OCI-LY3 (cell line): Measurements from ENCODE around the gene PRPF38A.

Experiments used
- H2AFZ ChIP-seq: fragments of 200-600, 300-600 bp; shearing (Covaris generic); 2 replicates; pipeline ENCODE4 v1.6.0; 2014; ENCODE audit warnings: antibody characterized with exemption, low read depth, low read length
- H3K27ac ChIP-seq: fragments of 200-600, 300-600 bp; sonication (generic); 2 replicates; pipeline ENCODE4 v1.5.1; 2014; ENCODE audit warnings: mild to moderate bottlenecking, low read length, moderate library complexity, mixed read lengths
- H3K27me3 ChIP-seq: fragments of 200-600, 300-600 bp; sonication (generic); 2 replicates; pipeline ENCODE4 v1.6.1; 2014; ENCODE audit warnings: low read depth, low read length, mixed read lengths
- H3K36me3 ChIP-seq: fragments of 200-600, 300-600 bp; sonication (generic); replicated peaks from 2 replicates; pipeline ENCODE3; 2014; ENCODE audit warnings: low read depth, low read length, mixed read lengths
- H3K4me1 ChIP-seq: fragments of 300-600, 200-600 bp; sonication (generic); 2 replicates; pipeline ENCODE4 v1.6.1; 2014; ENCODE audit warnings: low read length, mixed read lengths
- H3K4me2 ChIP-seq: fragments of 200-600, 300-600 bp; sonication (generic); 2 replicates; pipeline ENCODE4 v1.6.1; 2014; ENCODE audit warnings: low read length, mixed read lengths
- H3K4me3 ChIP-seq: fragments of 300-600, 200-600 bp; sonication (generic); 2 replicates; pipeline ENCODE4 v1.5.1; 2014; ENCODE audit warnings: antibody characterized with exemption, mild to moderate bottlenecking, low read length, moderate library complexity
- H3K79me2 ChIP-seq: fragments of 300-600, 200-600 bp; shearing (Covaris generic); 2 replicates; pipeline ENCODE4 v1.6.1; 2014; ENCODE audit warnings: mild to moderate bottlenecking, low read length, mixed read lengths
- H3K9ac ChIP-seq: fragments of 300-600, 200-600 bp; shearing (Covaris generic); 2 replicates; pipeline ENCODE4 v1.6.0; 2014; ENCODE audit warnings: mild to moderate bottlenecking, low read length, moderate library complexity
- H3K9me3 ChIP-seq: fragments of 200-600, 300-600 bp; shearing (Covaris generic); 2 replicates; pipeline ENCODE4 v1.6.1; 2014; ENCODE audit warnings: low read length, mixed read lengths; ENCODE audit not compliant: insufficient read depth
- H4K20me1 ChIP-seq: fragments of 200-600, 300-600 bp; sonication (generic); 2 replicates; pipeline ENCODE4 v1.6.1; 2016; ENCODE audit warnings: low read length, mixed read lengths; ENCODE audit not compliant: insufficient read depth
- EZH2phosphoT487 ChIP-seq: fragments of 200-600 bp; shearing (Covaris generic); IDR thresholded peaks from 2 replicates; pipeline ENCODE4 v1.6.1; 2018; ENCODE audit warnings: antibody characterized with exemption, mixed run types, low read depth
- TF ChIP-seq, protein P1 (sequence below): fragments of 200-600, 300-600 bp; sonication (generic); IDR thresholded peaks from 2 replicates; pipeline ENCODE4 v1.5.1; 2014; ENCODE audit warnings: antibody characterized with exemption, low read length, low read depth

PRPF38A gene

DNA sequence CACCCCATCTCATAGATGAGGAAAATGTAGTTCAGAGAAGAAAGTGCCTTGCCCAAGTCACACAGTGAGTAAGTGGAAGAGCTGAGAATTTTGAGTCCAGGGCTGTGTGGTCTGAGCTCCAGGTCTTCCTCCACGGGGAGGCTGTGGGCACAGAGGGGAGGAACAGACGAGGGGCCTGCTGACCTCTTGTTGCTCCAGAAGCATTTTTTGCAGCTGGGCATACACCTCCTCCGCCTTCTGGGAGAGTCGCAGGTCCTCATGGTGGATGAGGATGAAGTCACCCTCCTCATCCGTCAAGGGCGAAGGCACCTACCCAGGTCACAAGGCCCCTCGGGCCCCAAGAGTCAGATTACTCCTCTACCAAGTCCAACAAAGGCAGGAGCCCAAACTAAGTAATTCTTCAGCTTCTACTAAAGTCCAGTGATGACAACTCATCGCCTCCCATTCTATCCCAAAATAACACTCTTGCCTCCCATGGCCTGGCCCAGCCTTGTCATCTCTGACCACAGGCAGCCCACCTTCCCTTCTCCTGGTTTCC, 47.5 kb upstream of the PRPF38A start:
- H3K9me3 ChIP-seq = no peaks in the 10 kb centered on the region
- no peak overlapping the region for H2AFZ ChIP-seq
- H3K27me3 ChIP-seq = no peaks in the 10 kb centered on the region
- H3K79me2 ChIP-seq = no peaks in the 10 kb centered on the region
- no peaks in the 10 kb centered on the region for H3K4me1 ChIP-seq
- no peak overlapping the region for H3K4me2 ChIP-seq
- H3K36me3 ChIP-seq = peaks cover 15% of the 10 kb centered on the region
- no peak for TF ChIP-seq EZH2phosphoT487
- TF ChIP-seq, protein P1, sequence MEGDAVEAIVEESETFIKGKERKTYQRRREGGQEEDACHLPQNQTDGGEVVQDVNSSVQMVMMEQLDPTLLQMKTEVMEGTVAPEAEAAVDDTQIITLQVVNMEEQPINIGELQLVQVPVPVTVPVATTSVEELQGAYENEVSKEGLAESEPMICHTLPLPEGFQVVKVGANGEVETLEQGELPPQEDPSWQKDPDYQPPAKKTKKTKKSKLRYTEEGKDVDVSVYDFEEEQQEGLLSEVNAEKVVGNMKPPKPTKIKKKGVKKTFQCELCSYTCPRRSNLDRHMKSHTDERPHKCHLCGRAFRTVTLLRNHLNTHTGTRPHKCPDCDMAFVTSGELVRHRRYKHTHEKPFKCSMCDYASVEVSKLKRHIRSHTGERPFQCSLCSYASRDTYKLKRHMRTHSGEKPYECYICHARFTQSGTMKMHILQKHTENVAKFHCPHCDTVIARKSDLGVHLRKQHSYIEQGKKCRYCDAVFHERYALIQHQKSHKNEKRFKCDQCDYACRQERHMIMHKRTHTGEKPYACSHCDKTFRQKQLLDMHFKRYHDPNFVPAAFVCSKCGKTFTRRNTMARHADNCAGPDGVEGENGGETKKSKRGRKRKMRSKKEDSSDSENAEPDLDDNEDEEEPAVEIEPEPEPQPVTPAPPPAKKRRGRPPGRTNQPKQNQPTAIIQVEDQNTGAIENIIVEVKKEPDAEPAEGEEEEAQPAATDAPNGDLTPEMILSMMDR = no peak
- no peak overlapping the region for H3K4me3 ChIP-seq
- H4K20me1 ChIP-seq = no peaks in the 10 kb centered on the region
- H3K9ac ChIP-seq = no peak overlapping the region
- no peak overlapping the region for H3K27ac ChIP-seq

DNA sequence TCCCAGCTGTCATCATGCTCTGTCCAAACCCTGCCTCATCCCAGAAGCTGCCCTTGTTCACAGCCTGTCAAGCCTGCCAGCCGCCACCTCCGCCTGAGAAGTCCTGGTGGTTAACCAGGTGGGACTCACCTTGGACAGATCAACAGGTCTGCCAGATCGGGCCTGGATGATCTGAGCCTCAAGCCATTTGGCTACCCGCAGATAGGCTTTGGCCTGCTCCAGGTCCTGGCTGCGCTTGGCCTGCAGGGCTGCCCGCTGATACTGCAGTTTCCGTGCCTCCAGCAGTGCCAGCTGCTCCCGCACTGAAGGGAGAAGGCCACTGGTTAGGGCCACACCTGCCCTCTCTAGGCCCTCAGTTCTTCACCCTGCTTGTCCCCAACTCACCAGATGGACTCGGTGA, 47.0 kb upstream of the PRPF38A start:
- no peak overlapping the region for H3K4me2 ChIP-seq
- no peak for TF ChIP-seq EZH2phosphoT487
- H3K27ac ChIP-seq = no peak overlapping the region
- H4K20me1 ChIP-seq = no peaks in the 10 kb centered on the region
- H3K4me3 ChIP-seq = no peak overlapping the region
- no peaks in the 10 kb centered on the region for H3K27me3 ChIP-seq
- H3K36me3 ChIP-seq = peaks cover 16% of the 10 kb centered on the region
- no peak overlapping the region for H3K9ac ChIP-seq
- H3K4me1 ChIP-seq = no peaks in the 10 kb centered on the region
- H3K9me3 ChIP-seq = no peaks in the 10 kb centered on the region
- no peak overlapping the region for H2AFZ ChIP-seq
- no peaks in the 10 kb centered on the region for H3K79me2 ChIP-seq

- H3K9me3 ChIP-seq = no peaks in the 10 kb centered on the region
- H2AFZ ChIP-seq = no peak overlapping the region
- TF ChIP-seq, protein P1 = no peak
- TF ChIP-seq EZH2phosphoT487 = no peak
- H4K20me1 ChIP-seq = no peaks in the 10 kb centered on the region
- H3K27me3 ChIP-seq = no peaks in the 10 kb centered on the region
- H3K79me2 ChIP-seq = no peaks in the 10 kb centered on the region
- H3K9ac ChIP-seq = no peak overlapping the region
- peaks cover 16% of the 10 kb centered on the region for H3K36me3 ChIP-seq
- no peak overlapping the region for H3K27ac ChIP-seq
- no peaks in the 10 kb centered on the region for H3K4me1 ChIP-seq
- H3K4me2 ChIP-seq = no peak overlapping the region
- no peak overlapping the region for H3K4me3 ChIP-seq
Measured at GRCh38 chr1:52358851-52359497, 45.4 kb upstream of the PRPF38A start.

GRCh38 chr1:52359676-52360594, 44.5 kb upstream of the PRPF38A start:
- H3K36me3 ChIP-seq = peaks cover 16% of the 10 kb centered on the region
- TF ChIP-seq, protein P1 = no peak
- no peak for TF ChIP-seq EZH2phosphoT487
- no peaks in the 10 kb centered on the region for H3K9me3 ChIP-seq
- no peaks in the 10 kb centered on the region for H4K20me1 ChIP-seq
- H3K79me2 ChIP-seq = peaks cover 6% of the 10 kb centered on the region
- H3K4me2 ChIP-seq = no peak overlapping the region
- H3K27me3 ChIP-seq = no peaks in the 10 kb centered on the region
- no peak overlapping the region for H3K9ac ChIP-seq
- peaks cover 5% of the 10 kb centered on the region for H3K4me1 ChIP-seq
- no peak overlapping the region for H3K4me3 ChIP-seq
- H3K27ac ChIP-seq = no peak overlapping the region
- H2AFZ ChIP-seq = no peak overlapping the region
